GM18867 (cell line): Measurements from ENCODE around the gene SCPEP1.
"Not testable (repeated sequence)": the region's sequence is repeated elsewhere in the genome, so short reads cannot be mapped to it uniquely, and the experiment has no call there.

Experiments used
- ATAC-seq: cut with Tn5 transposase; IDR thresholded peaks from one replicate; pipeline ENCODE4 v1.9.1; 2021; ENCODE audit warnings: mild to moderate bottlenecking, moderate library complexity; ENCODE audit not compliant: unreplicated experiment

Gene SCPEP1

GRCh38 chr17:56965241-56965640, 12.7 kb upstream of the SCPEP1 start:
- ATAC-seq, result not testable (repeated sequence)

DNA sequence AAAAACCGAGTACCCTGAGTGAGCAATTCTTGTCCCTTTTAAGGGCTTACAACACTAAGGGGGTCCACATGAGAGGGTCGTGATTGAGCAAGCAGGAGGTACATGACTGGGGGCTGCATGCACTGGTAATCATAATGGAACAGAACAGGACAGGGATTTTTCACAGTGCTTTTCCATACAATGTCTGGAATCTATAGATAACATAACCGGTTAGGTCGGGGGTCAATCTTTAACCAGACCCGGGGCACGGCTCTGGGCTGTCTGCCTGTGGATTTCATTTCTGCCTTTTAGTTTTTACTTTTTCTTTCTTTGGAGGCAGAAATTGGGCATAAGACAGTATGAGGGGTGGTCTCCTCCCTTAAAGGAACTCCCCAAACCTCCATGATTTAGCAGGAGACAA, 12.2 kb upstream of the SCPEP1 start:
- ATAC-seq, result not testable (repeated sequence)

- no peak for ATAC-seq
Measured at GRCh38 chr17:56966338-56966737, 11.6 kb upstream of the SCPEP1 start.

DNA sequence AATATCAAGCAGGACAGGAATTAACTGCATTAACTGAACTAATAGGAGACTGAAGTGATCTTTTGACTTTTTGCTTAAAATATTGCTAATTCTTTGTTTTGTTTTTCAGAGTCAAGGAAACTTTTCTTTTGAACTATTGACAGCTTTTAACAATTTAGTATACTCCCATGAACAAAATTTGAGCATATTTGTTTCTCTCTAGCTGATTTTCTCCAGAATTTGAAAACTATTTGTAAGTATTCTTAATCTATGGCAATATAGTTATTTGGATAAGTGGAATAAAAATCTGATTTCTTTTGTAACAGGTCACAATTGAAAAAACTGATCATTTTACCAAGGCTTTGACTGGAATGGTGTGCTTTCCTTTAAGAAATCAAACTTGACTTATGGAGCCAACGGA, 7.0 kb upstream of the SCPEP1 start:
- ATAC-seq, result no peak

DNA sequence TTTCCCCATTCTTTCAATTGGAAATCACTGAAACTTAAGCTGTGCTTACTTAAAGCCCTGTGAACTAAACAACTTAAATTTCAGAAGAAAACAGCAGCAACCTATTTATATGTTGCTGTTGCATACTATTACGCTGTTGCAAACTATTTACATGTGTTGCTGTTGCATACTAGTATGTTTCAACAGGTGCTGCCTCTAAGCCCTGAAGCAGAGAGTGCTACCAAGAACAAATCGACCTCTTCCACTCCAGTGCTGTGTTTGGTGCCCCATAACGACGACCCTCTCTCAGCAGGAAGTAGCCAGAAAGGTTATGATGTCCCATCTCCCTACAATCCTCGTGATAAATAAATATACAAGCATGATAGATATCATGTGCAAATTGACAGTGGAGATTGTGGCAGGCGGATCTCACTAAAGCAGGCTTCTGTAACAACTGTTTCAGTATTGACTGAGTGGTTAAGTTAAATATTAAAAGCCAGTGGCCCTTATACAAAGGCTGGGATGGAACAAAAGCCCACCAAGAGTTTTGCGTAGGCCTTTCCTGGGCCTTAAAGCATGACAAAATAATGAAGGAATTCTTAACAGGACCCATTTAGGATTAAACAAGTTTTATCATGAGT, 5.7 kb upstream of the SCPEP1 start:
- no peak for ATAC-seq

DNA sequence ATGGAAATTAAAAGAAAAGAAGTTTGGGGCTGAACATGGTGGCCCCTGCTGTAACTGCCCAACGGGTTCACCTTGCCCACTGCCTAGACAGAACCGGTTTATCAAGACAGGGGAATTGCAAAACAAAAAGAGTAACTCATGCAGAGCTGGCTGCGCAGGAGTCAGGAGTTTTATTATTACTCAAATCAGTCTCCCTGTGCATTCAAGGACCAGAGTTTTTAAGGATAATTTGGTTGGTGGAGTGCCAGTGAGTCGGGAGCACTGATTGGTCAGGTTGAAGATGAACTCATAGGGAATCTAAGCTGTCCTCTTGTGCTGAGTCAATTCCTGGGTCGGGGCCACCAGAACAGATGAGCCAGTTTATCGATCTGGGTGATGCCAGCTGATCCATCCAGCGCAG, 4.4 kb upstream of the SCPEP1 start:
- no peak for ATAC-seq

DNA sequence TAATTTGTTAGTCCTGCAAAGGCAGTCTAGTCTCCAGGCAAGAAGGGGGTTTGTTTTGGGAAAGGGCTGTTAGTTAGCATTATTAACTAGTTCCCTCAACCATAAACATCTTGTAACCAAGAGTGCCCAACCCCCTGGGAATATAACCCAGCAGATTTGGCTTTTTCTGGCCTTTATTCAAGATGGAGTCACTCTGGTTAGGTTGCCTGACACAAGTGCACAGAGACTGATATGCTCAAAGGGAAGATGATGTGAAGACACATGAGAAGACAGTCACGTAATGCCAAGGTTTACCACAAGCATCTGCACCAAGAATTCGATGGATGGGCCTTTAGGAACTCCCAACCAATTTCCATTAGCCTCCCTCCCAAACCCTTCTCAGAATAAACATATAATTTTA, 3.9 kb upstream of the SCPEP1 start:
- ATAC-seq, result no peak

DNA sequence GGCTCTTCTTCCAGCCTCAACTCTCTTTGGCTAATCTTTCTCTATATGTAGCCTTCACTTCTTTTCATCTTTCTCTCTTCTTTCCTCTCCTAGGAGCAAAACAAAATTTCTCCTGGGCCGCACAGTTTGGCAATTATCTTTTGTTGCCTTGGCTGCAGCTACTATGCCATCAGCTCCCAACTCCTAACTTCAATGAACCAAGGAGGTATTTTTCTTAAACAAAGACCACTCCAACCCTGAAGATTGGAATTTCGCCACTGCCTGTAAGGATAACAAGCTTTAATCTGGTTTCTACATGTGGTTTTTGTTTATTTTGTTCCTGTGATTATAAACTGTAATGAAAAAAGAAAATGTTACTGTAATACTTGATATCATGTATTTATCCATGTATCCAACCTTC, 2.3 kb upstream of the SCPEP1 start:
- no peak for ATAC-seq

- no peak for ATAC-seq
Measured at GRCh38 chr17:56976941-56977608, 856 bp upstream of the SCPEP1 start.

- ATAC-seq, result no peak
Measured at GRCh38 chr17:56978441-56979090, 635 bp downstream of the SCPEP1 start.

DNA sequence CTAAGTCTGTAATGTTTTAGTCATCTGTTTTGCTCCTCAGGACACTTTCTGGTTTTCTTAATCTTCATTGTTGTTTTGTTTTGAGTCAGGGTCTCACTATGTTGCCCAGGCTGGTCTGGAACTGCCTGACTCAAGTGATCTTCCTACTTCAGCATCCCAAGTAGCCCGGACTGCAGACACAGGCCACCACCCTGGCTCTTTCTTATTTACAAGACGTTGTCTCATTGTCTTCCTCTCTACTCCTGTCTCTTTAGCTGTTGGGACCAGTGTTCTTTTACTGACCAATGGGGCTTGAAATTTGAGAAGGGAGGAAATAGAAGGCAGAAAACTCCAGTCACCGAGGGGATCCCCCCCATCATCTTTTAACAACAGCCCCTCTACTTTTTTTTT, 1.2 kb downstream of the SCPEP1 start:
- ATAC-seq, result no peak

DNA sequence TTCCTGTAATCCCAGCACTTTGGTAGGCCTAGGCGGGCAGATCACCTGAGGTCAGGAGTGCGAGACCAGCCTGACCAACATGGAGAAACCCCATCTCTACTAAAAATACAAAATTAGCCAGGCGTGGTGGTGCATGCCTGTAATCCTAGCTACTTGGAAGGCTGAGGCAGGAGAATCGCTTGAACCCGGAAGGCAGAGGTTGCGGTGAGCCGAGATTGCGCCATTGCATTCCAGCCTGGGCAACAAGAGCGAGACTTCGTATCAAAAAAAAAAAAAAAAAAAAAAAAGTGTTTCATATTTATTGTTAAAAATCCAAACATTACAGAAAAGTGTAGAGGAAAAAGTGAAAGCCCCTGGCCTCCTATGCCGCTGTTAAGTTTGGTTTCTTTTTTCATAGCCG, 2.6 kb downstream of the SCPEP1 start:
- ATAC-seq, result not testable (repeated sequence)

DNA sequence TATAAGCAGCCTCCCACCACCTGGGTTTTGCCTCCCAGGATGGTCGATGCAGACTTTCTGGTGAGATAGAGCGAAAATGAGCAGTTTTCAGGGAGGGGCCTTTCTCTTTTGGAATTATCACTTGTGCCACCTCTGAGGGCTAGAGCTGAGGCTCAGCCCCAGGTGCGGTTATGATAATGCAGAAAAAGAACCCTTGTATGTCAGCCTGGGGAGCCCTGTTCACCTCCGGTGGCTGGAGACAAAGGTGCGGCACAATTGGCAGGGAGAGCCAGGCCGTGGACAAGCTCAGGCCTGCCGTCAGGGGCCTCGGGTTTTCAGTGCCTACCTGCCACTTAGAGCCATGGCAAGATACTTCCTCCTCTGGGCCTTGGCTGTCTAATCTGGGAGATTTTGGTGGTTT, 4.4 kb downstream of the SCPEP1 start:
- no peak for ATAC-seq

- no peak for ATAC-seq
Measured at GRCh38 chr17:56983366-56983765, 5.4 kb downstream of the SCPEP1 start.

DNA sequence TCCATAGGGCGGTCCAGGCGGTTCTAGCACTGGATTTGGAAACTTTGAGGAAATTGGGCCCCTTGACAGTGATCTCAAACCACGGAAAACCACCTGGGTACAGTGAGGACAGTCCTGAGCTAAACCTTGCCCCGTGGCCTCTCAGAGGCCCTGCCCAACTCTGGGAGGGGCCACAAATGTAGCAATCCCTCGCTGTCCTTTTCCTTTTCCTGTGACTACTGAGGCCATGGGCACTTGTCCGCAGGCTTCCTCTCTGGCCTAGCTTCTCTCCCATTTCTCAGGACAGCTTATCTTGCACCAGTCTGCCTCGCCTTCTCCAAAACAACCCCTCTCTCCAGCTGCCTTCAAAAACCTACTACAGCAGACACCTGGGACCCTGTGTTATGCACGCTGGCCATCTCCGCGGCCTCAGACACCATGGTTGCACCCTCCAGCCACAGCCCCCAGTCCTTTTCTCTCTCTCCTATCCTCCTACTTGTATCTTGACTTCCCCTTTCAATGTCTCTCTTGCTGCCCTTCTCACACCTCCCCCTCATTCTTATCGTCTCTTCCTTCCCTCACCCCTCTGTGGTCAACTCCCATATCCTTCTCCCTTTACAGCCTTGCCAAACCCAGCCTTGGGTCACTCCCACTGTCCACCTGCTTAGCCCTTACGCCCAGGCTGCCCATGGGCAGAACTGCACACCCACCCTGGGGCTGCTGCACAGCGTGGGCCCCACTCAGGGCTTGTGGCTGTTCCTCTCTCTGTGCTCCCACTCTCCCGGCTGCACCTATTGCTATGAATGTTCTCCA, 7.6 kb downstream of the SCPEP1 start:
- ATAC-seq, result no peak

DNA sequence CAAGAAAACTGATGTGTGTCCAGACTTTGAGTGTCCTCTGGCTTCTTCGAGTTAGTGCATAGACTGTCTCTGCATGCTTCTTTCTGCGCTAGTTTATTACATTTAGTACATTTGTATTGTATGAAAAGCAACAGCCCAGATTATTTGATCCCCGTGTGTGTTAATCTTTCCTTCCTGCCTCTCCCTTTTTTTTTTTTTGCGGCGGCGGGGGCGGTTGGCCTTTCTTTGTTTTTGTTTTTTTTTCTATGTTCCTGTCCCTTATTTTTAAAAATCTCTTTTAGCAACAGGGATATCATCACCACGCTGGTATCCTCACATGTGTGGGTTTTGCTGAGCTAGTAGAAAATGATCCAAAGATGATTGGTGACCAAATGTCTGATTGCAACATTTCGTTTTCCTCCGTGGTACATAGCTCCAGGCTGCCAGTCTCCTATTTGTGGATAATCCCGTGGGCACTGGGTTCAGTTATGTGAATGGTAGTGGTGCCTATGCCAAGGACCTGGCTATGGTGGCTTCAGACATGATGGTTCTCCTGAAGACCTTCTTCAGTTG, 9.4 kb downstream of the SCPEP1 start:
- ATAC-seq, result no peak

DNA sequence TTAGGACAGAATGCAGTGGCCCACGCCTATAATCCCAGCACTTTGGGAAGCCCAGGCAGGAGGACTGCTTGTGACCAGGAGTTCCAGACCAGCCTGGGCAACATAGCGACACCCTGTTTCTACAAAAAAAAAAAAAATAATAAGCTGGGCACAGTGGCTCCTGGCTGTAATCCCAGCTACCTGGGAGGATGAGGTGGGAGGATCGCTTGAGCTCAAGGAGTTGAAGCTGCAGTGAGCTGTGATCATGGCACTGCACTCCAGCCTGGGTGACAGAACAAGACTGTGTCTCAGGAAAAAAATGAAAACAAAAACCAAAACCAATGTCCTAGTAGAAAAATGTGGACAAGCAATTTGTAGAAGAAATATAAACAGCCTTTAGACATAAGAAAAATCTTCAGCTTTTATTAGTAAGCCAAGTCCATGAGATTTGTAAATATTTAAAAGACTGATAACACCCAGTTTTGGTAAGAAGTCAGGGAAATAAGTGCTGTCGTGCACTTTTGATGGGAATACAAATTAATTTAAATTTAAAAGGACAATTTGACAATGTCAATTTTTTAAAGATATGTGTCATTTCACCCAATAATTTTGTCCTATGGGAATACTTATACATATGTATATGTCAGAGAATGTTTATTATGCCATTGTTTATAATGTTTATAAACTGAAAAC, 11.1 kb downstream of the SCPEP1 start:
- no peak for ATAC-seq

DNA sequence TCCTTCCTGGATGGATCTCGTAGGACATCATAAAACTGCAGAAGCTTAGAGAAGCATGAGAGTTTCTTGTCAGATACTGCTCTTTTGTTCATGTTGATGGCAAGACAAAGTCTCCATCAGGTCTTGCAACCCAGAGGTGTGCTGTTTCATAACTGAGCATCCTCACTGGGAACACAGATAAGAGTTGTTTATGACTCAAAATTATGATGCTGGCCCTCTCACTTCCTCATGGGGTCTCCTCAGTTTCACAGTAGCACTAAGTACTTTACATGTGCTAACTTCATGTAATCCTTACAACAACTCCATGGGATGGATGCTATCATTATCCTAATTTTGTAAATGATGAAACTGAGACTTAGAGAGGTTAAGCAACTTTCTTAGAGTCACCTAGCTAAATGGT, 14.4 kb downstream of the SCPEP1 start:
- no peak for ATAC-seq

DNA sequence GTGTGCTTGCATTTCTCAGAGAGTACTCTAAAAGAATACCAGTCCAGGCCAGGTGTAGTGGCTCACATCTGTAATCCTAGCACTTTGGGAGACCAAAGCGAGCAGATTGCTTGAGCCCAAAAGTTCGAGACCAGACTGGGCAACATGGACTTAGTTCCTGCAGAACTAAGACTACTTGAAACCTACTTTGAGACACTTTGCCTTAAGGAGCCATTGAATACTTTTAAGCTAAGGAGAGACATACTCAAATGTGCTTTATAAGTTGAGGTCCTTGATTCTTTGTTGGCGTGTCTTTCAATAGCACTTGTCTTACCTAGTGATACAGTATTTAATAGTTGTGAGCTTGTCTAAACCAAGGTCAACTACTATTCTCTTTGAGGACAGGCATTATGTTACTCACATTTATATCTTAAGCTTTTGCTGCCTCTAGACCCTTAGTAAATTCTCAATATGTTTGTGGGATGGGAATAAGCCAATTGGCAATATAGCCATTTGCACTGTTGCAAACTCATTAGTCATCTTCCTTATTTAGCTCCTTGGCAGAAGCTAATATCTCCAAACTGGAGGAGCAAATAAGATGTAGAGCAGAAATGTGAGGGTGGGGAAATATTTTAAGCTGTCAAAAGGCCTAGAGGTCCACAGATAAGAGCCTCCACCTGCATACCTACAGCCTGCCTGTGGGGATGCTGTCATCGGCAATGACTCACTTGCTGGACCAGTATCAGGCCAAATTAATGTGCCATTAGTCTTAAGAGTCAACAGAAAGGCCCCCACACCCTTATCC, 16.3 kb downstream of the SCPEP1 start:
- ATAC-seq, result no peak

- ATAC-seq, result no peak
Measured at GRCh38 chr17:56995766-56996165, 17.8 kb downstream of the SCPEP1 start.
